Esophagus muscularis mucosa (tissue), 4 donors: ENCODE results near the gene PRDX1.

ENCODE experiments used
- EP300 ChIP-seq: sonication (generic); formaldehyde crosslinking; IDR thresholded peaks from one replicate; pipeline ENCODE4 v1.6.1; 2017; ENCODE audit warnings: antibody characterized with exemption
- POLR2A ChIP-seq: fragments of 450-650 bp; IDR thresholded peaks from one replicate; pipeline ENCODE4 v1.6.1; 2017; ENCODE audit warnings: antibody characterized with exemption, moderate library complexity, mild to moderate bottlenecking, low read depth
- TF ChIP-seq, protein P1 (sequence below), 3 experiments: fragments of 200-600 bp in 2 of 3; fragments of 450-650 bp in 1 of 3; sonication (generic) in 2 of 3; IDR thresholded peaks; one replicate each; pipeline ENCODE4 v1.5.1; 2017 to 2019; ENCODE audit warnings: antibody characterized with exemption in 3 of 3, mild to moderate bottlenecking in 2 of 3, moderate library complexity in 1 of 3

DNA sequence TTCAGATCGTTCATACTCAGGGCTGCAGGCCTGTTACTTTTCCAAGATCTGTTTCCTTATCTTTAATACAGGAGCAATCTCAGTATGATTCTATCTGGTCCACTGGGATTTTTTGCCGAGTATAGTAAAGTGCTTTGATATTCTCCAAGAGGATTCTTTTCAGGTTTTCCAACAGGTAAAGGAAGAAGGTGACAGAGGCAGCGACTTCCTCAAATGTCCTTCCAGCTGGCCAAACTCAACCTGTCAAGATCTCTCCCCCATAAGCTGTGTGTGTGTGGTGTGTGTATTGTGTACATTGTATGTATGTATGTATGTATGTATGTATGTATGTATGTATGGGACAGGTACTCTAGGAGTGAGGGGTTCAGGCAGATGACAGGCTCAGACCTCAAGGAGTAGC lies 30.0 kb upstream of the PRDX1 start:
- TF ChIP-seq, protein P1, sequence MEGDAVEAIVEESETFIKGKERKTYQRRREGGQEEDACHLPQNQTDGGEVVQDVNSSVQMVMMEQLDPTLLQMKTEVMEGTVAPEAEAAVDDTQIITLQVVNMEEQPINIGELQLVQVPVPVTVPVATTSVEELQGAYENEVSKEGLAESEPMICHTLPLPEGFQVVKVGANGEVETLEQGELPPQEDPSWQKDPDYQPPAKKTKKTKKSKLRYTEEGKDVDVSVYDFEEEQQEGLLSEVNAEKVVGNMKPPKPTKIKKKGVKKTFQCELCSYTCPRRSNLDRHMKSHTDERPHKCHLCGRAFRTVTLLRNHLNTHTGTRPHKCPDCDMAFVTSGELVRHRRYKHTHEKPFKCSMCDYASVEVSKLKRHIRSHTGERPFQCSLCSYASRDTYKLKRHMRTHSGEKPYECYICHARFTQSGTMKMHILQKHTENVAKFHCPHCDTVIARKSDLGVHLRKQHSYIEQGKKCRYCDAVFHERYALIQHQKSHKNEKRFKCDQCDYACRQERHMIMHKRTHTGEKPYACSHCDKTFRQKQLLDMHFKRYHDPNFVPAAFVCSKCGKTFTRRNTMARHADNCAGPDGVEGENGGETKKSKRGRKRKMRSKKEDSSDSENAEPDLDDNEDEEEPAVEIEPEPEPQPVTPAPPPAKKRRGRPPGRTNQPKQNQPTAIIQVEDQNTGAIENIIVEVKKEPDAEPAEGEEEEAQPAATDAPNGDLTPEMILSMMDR (IDR thresholded peaks at IDR 0.05) = no peak
- TF ChIP-seq POLR2A = no peak
- TF ChIP-seq EP300 = no peak
